K562 (cell line): ENCODE measurements around the gene CERS6. TPM values are rescaled to one million over a fixed set of nuclear protein-coding genes. Genes with fewer than 3 reads are reported as not detected.

ENCODE experiments used
- ATAC-seq: fragments of 200-7000 bp; cut with Tn5 transposase; 3 replicates; pipeline ENCODE4 v1.9.1; 2020; ENCODE audit warnings: moderate library complexity
- BruUV-seq: library from RNA; stranded (reverse); fragments of 400-500 nt; replicated peaks from 2 replicates; lab custom pipeline; 2021; lab: Mats Ljungman, UMichigan
- CTCF ChIA-PET: fragments of 300-600 bp; formaldehyde crosslinking; extraction: SDS; loops from one replicate; lab custom pipeline; 2021; ENCODE audit warnings: low intra/inter-chr PET ratio; lab: Yijun Ruan, JAX
- POLR2A ChIA-PET: fragments of 300-600, 350-650 bp; sonication (Branson Sonifier 250); formaldehyde crosslinking; extraction: SDS; loops from one replicate; lab custom pipeline; 2021; ENCODE audit warnings: antibody characterized with exemption, inconsistent platforms; lab: Yijun Ruan, JAX
- DNase-seq, 4 experiments: peaks; one replicate each; pipeline versions ENCODE4 v3.0.0 to v3.0.0-alpha.2; 2011 to 2018; ENCODE audit warnings: low spot score in 3 of 4, mixed read lengths in 3 of 4; ENCODE audit errors: extremely low read depth in 1 of 4
- FAIRE-seq: peaks from 2 replicates; lab custom pipeline; 2011; peaks lifted over from hg19 to GRCh38; lab: Jason Lieb, UNC
- H2AFZ ChIP-seq: 2 replicates; pipeline ENCODE4 v1.6.0; 2011; ENCODE audit warnings: low read depth, low read length, control low read depth, inconsistent platforms
- H3K27ac ChIP-seq: fragments of 200-600 bp; 3 replicates; pipeline ENCODE4 v1.8.0; 2011; ENCODE audit warnings: low read depth, mild to moderate bottlenecking, control low read depth, inconsistent platforms, low read length, moderate library complexity, mixed read lengths; ENCODE audit errors: extremely low read depth
- H3K27me3 ChIP-seq, 2 experiments: fragments of 300-600 bp in 1 of 2; 2 replicates in 1 of 2; 3 replicates in 1 of 2; pipeline versions ENCODE4 v1.6.0 to v1.8.0; 2011; ENCODE audit warnings: inconsistent platforms in 2 of 2, low read length in 2 of 2, mild to moderate bottlenecking in 1 of 2, mixed read lengths in 1 of 2, moderate library complexity in 1 of 2; ENCODE audit not compliant: control insufficient read depth in 2 of 2, insufficient read depth in 2 of 2
- H3K36me3 ChIP-seq: fragments of 300-600 bp; 3 replicates; pipeline ENCODE4 v1.8.0; 2011; ENCODE audit warnings: mild to moderate bottlenecking, low read length, inconsistent platforms; ENCODE audit not compliant: control insufficient read depth, insufficient read depth
- H3K4me1 ChIP-seq, 2 experiments: fragments of 200-600 bp in 1 of 2; replicated peaks in 1 of 2; 2 replicates in 1 of 2; 3 replicates in 1 of 2; pipeline versions ENCODE4 v1.5.1 to v1.8.0; 2011; ENCODE audit warnings: inconsistent platforms in 2 of 2, low read length in 2 of 2, mild to moderate bottlenecking in 1 of 2, mixed read lengths in 1 of 2, moderate library complexity in 1 of 2; ENCODE audit not compliant: control insufficient read depth in 2 of 2, insufficient read depth in 2 of 2
- H3K4me2 ChIP-seq: 2 replicates; pipeline ENCODE4 v1.6.1; 2011; ENCODE audit warnings: low read length, control low read depth, inconsistent platforms, mixed read lengths; ENCODE audit not compliant: insufficient read depth
- H3K4me3 ChIP-seq: fragments of 200-600 bp; sonication (generic), shearing (Covaris generic); 2 replicates; pipeline ENCODE4 v1.5.1; 2016; ENCODE audit warnings: control low read depth, inconsistent platforms
- H3K79me2 ChIP-seq: fragments of 200-600 bp; 3 replicates; pipeline ENCODE4 v1.8.0; 2011; ENCODE audit warnings: low read length, inconsistent platforms; ENCODE audit not compliant: control insufficient read depth, insufficient read depth
- H3K9ac ChIP-seq, 2 experiments: 2 replicates each; pipeline versions ENCODE4 v1.6.0 to v1.6.1; 2011; ENCODE audit warnings: low read depth in 2 of 2, low read length in 2 of 2, control low read depth in 1 of 2, inconsistent platforms in 1 of 2, mild to moderate bottlenecking in 1 of 2, mixed read lengths in 1 of 2; ENCODE audit not compliant: insufficient read depth in 1 of 2
- H3K9me1 ChIP-seq: one replicate; pipeline ENCODE4 v1.6.0; 2011; ENCODE audit warnings: inconsistent platforms, mild to moderate bottlenecking, low read length, moderate library complexity; ENCODE audit not compliant: control insufficient read depth, insufficient read depth
- H3K9me3 ChIP-seq: replicated peaks from 2 replicates; pipeline ENCODE4 v1.5.1; 2011; ENCODE audit warnings: low read depth, low read length, inconsistent platforms; ENCODE audit not compliant: control insufficient read depth, insufficient read depth
- H4K20me1 ChIP-seq: replicated peaks from 2 replicates; pipeline ENCODE4 v1.6.1; 2011; ENCODE audit warnings: low read length, inconsistent platforms, mixed read lengths; ENCODE audit not compliant: control insufficient read depth, insufficient read depth
- ARHGAP35 ChIP-seq: fragments of 450-650 bp; IDR thresholded peaks from 2 replicates; pipeline ENCODE4 v1.6.1; 2018; ENCODE audit not compliant: partially characterized antibody
- DMBX1 ChIP-seq: fragments of 250-450 bp; sonication (Bioruptor Pico); IDR thresholded peaks from 2 replicates; pipeline ENCODE4 v1.8.0; 2022; ENCODE audit warnings: inconsistent platforms, mild to moderate bottlenecking, moderate library complexity, borderline replicate concordance
- EZH2 ChIP-seq: IDR thresholded peaks from 2 replicates; pipeline ENCODE4 v1.6.1; 2012; ENCODE audit warnings: low read depth, mild to moderate bottlenecking, inconsistent platforms, low read length, borderline replicate concordance
- HNRNPL ChIP-seq: fragments of 200-400 bp; formaldehyde crosslinking; IDR thresholded peaks from 2 replicates; pipeline ENCODE4 v1.6.1; 2017; ENCODE audit warnings: low read depth, mild to moderate bottlenecking, low read length
- KAT2B ChIP-seq: IDR thresholded peaks from one replicate; pipeline ENCODE4 v1.6.1; 2012; ENCODE audit warnings: low read depth, mild to moderate bottlenecking, control low read depth, inconsistent platforms, low read length, moderate library complexity
- KLF1 ChIP-seq: fragments of 450-650 bp; IDR thresholded peaks from 2 replicates; pipeline ENCODE4 v1.6.1; 2016; ENCODE audit warnings: missing genetic modification characterization, missing compliant biosample characterization
- NFIC ChIP-seq: fragments of 450-650 bp; IDR thresholded peaks from 2 replicates; pipeline ENCODE4 v1.6.1; 2017; ENCODE audit warnings: mild to moderate bottlenecking, inconsistent platforms
- NR2C1 ChIP-seq, 2 experiments: fragments of 450-650 bp; IDR thresholded peaks; 2 replicates each; pipeline ENCODE4 v1.6.1; 2017; ENCODE audit warnings: mild to moderate bottlenecking in 2 of 2, antibody characterized with exemption in 1 of 2, inconsistent platforms in 1 of 2, missing compliant biosample characterization in 1 of 2, missing genetic modification characterization in 1 of 2
- PML ChIP-seq: IDR thresholded peaks from 2 replicates; pipeline ENCODE4 v1.6.1; 2012; ENCODE audit warnings: low read length, inconsistent platforms
- POLR2A ChIP-seq: fragments of 450-650 bp; conservative IDR thresholded peaks from 2 replicates; pipeline ENCODE4 v1.6.1; 2016
- XRCC3 ChIP-seq: fragments of 450-650 bp; IDR thresholded peaks from 2 replicates; pipeline ENCODE4 v1.6.1; 2017; ENCODE audit warnings: mild to moderate bottlenecking, moderate library complexity
- XRCC4 ChIP-seq: IDR thresholded peaks from one replicate; pipeline ENCODE4 v1.6.1; 2011; ENCODE audit not compliant: insufficient read depth, insufficient read length; ENCODE audit errors: extremely low read depth
- ZNF121 ChIP-seq: sonication (generic); formaldehyde crosslinking; conservative IDR thresholded peaks from 2 replicates; pipeline ENCODE4 v1.8.0; 2022; ENCODE audit warnings: missing genetic modification reagents
- ZNF133 ChIP-seq: fragments of 250-450 bp; sonication (Bioruptor Pico); IDR thresholded peaks from 2 replicates; pipeline ENCODE4 v1.4.0; 2020; ENCODE audit warnings: mild to moderate bottlenecking
- ZNF764 ChIP-seq: fragments of 250-450 bp; sonication (Bioruptor Pico); IDR thresholded peaks from 2 replicates; pipeline ENCODE4 v1.4.0; 2020; ENCODE audit warnings: low read depth, mild to moderate bottlenecking, moderate library complexity
- WGBS: fragments of 100-300 bp; shearing (Covaris generic); methylation state at CpG from one replicate; pipeline ENCODE4 v1.1.6; 2016; ENCODE audit warnings: low coverage, mixed read lengths; ENCODE audit not compliant: insufficient coverage; ENCODE audit errors: missing lambda C conversion rate; 5-methylcytosine and 5-hydroxymethylcytosine counted together
- in situ Hi-C: fragments of 300-500 bp; cut with MboI; formaldehyde crosslinking; loops from 4 replicates; pipeline ENCODE4 v1.15.0; 2018; ENCODE audit warnings: inconsistent platforms, mixed read lengths
- intact Hi-C: fragments of 100-400 bp; cut with micrococcal nuclease; formaldehyde crosslinking; loops from 2 replicates; pipeline ENCODE4 v1.14.2; 2022
- polyA plus RNA-seq, 8 experiments: library from polyadenylated mRNA; depleted of rRNA in 4 of 8; stranded (reverse) in 5 of 8; unstranded in 3 of 8; fragments of >200 nt; fragmentation: Nextera tagmentation in 2 of 8; fragmentation: Illumina TruSeq in 1 of 8; extraction: Ambion mirVana in 2 of 8; extraction: Trizol in 1 of 8; gene quantifications; 2 replicates each; pipeline versions ENCODE4 v1.2.1 to v1.2.3, GENCODE V29; 2011 to 2014; ENCODE audit warnings: inconsistent platforms in 1 of 8, missing spikeins in 1 of 8
- total RNA-seq, 7 experiments: library from RNA; depleted of rRNA in 6 of 7; stranded (reverse); fragments of >200 nt in 6 of 7; fragmentation: Illumina TruSeq in 2 of 7; extraction: Trizol in 2 of 7; gene quantifications; 2 replicates each; pipeline versions ENCODE4 v1.2.1 to v1.2.3, GENCODE V29; 2011 to 2021; ENCODE audit warnings: low replicate concordance in 1 of 7
- TF ChIP-seq, protein P1 (sequence below), 2 experiments: IDR thresholded peaks in 1 of 2; conservative IDR thresholded peaks in 1 of 2; 2 replicates each; pipeline ENCODE4 v1.6.1; 2016; ENCODE audit warnings: low read depth in 2 of 2, mild to moderate bottlenecking in 1 of 2, missing compliant biosample characterization in 1 of 2, missing genetic modification characterization in 1 of 2, moderate library complexity in 1 of 2
- TF ChIP-seq, protein P2 (sequence below): sonication (generic); formaldehyde crosslinking; IDR thresholded peaks from 2 replicates; pipeline ENCODE4 v1.8.0; 2023; ENCODE audit warnings: mild to moderate bottlenecking, missing genetic modification reagents

Gene CERS6
- total and polyA plus RNA-seq, 9 of the 15 experiments (the other 6 are each of a cell fraction or from before 2014, with no cell fraction given): 1.6 to 13.6 (median 11.4) TPM

DNA sequence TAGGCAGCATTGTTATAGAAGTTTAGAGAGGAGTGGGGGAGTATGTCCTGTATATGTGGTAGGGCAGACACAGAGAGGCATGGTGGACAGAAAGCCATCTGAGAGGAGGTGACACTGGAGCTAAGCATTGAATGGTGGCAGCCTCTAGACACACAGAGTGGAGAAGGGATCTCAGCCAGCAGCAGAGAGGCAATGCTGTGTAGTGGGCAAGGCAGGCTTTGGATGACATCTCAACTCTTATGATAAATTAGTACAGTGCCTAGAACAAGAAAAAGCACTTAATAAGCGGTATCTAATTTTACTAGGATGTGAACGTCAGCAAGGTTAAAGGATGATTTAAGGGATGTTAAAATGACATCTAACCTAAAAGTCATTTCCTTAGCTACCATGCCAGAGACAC, 22.5 kb upstream of the CERS6 start (continued):
- TF ChIP-seq, protein P1, sequence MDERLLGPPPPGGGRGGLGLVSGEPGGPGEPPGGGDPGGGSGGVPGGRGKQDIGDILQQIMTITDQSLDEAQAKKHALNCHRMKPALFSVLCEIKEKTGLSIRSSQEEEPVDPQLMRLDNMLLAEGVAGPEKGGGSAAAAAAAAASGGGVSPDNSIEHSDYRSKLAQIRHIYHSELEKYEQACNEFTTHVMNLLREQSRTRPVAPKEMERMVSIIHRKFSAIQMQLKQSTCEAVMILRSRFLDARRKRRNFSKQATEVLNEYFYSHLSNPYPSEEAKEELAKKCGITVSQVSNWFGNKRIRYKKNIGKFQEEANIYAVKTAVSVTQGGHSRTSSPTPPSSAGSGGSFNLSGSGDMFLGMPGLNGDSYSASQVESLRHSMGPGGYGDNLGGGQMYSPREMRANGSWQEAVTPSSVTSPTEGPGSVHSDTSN (CRISPR knock-in tag; IDR thresholded peaks at IDR 0.05; ENCODE audit: low read depth): no peak
- TF ChIP-seq, protein P1 (tag; conservative IDR thresholded peaks at IDR 0.05; ENCODE audit: low read depth): no peak
- TF ChIP-seq ZNF121 (no peak), HNRNPL (no peak), POLR2A (no peak), PML (no peak), KLF1 (tag) (no peak)

DNA sequence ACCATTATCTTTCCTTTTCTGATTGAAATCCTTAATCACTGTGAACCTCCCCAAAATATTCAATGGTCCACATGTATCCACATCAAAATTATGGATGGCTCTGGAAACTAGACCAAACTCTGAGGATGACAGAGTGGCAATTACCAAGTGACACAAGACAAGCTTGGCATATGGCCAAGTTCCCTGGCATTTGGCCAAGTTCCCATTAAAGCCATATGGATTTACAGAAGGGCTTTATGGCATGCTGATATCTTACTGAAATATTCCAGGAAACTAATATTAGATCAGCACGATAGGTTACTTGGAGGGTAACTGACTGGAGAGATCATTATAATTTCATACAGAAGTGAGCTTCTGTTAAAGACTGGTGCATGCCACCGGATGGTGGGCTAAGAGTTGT, 21.9 kb upstream of the CERS6 start:
- Histone ChIP-seq H3K4me2 (no peak overlapping the region), H3K79me2 (no peaks in the 10 kb centered on the region), H3K27me3 (no peaks in the 10 kb centered on the region), H2AFZ (no peak overlapping the region), H3K36me3 (no peaks in the 10 kb centered on the region), H3K4me1 (no peaks in the 10 kb centered on the region), H3K27ac (no peak overlapping the region), H3K4me3 (no peak overlapping the region), H4K20me1 (no peaks in the 10 kb centered on the region), H3K9me3 (no peaks in the 10 kb centered on the region), H3K9ac (no peak overlapping the region), H3K9me1 (no peaks in the 10 kb centered on the region)
- DNase-seq: peak in 1 of 4 experiments; percentile 63
- no peak for ATAC-seq
- intact Hi-C loops: no loop called here
- no peak for FAIRE-seq
- CTCF ChIA-PET: no interaction called here
- in situ Hi-C loops: no loop called here
- POLR2A ChIA-PET: interaction anchor here (0.6 to 1.7 kb wide), 3 partner anchors 9 to 47 kb away, joined by 3 to 7 read pairs (median 5); no protein-coding TSS in a partner anchor
- WGBS: 19% methylated on average over 2 of the region's 2 CpGs
- no TSS peak for BruUV-seq
- TF ChIP-seq, protein P2, sequence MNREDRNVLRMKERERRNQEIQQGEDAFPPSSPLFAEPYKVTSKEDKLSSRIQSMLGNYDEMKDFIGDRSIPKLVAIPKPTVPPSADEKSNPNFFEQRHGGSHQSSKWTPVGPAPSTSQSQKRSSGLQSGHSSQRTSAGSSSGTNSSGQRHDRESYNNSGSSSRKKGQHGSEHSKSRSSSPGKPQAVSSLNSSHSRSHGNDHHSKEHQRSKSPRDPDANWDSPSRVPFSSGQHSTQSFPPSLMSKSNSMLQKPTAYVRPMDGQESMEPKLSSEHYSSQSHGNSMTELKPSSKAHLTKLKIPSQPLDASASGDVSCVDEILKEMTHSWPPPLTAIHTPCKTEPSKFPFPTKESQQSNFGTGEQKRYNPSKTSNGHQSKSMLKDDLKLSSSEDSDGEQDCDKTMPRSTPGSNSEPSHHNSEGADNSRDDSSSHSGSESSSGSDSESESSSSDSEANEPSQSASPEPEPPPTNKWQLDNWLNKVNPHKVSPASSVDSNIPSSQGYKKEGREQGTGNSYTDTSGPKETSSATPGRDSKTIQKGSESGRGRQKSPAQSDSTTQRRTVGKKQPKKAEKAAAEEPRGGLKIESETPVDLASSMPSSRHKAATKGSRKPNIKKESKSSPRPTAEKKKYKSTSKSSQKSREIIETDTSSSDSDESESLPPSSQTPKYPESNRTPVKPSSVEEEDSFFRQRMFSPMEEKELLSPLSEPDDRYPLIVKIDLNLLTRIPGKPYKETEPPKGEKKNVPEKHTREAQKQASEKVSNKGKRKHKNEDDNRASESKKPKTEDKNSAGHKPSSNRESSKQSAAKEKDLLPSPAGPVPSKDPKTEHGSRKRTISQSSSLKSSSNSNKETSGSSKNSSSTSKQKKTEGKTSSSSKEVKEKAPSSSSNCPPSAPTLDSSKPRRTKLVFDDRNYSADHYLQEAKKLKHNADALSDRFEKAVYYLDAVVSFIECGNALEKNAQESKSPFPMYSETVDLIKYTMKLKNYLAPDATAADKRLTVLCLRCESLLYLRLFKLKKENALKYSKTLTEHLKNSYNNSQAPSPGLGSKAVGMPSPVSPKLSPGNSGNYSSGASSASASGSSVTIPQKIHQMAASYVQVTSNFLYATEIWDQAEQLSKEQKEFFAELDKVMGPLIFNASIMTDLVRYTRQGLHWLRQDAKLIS (CRISPR knock-in tag): no peak
- TF ChIP-seq NFIC: peak; percentile 99
- no peak for TF ChIP-seq ZNF764 (CRISPR knock-in tag)
- no peak for TF ChIP-seq XRCC3
- no peak for TF ChIP-seq KAT2B
- no peak for TF ChIP-seq XRCC4
- TF ChIP-seq NR2C1 (IDR thresholded peaks at IDR 0.05): no peak
- TF ChIP-seq NR2C1 (tag; IDR thresholded peaks at IDR 0.05): no peak
- TF ChIP-seq EZH2: no peak
- no peak for TF ChIP-seq DMBX1 (CRISPR knock-in tag)
- TF ChIP-seq ZNF133 (CRISPR knock-in tag): no peak
- no peak for TF ChIP-seq ARHGAP35
